ENCODE data around the gene TRPV2. TPM values are rescaled to one million over a fixed set of nuclear protein-coding genes. Genes with fewer than 3 reads are reported as not detected.

Gene TRPV2
- total RNA-seq, 1 experiment from 2014 or later: 1.0 TPM

DNA sequence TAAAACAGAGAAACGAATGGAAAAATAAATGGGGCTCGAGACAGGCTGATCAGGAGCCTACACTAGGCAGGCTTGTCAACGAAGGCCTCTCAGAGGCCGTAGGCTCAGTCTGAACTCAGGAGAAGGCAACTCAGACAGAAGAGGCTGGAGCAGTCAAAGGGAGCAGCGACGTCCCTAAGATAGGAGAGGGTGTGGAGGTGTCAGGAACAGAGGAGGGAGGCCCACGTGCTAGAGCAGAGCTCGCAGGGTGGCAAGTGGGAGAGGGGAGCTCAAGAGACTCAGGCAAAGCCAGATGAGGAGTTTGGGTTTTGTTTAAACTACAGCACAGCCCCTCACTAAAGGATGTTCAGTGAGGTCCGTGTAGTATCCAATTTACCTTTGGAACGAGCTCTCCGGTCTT lies 43.9 kb downstream of the TRPV2 start:
- H2BK20ac ChIP-seq (ENCODE audit: low read depth, low read length, poor library complexity, severe bottlenecking): no peak overlapping the region

More for the DNA sequence above, 43.9 kb downstream of the TRPV2 start:
- H3K9ac ChIP-seq (ENCODE audit: extremely low read depth, insufficient read length, low read length): no peak overlapping the region
- H2BK5ac ChIP-seq (ENCODE audit: insufficient read length, low read length): no peak overlapping the region
- no peak overlapping the region for H3T11ph ChIP-seq (ENCODE audit: low read length)
- no peak overlapping the region for H3K27ac ChIP-seq (ENCODE audit: insufficient read length, low read depth, low read length)
- H3K9me3 ChIP-seq (ENCODE audit: control insufficient read depth, low read depth, low read length): no peaks in the 10 kb centered on the region
- Mint-ChIP-seq H3K36me3 (ENCODE audit: insufficient read depth in 1 of 3, low read depth in 3 of 3) (peaks cover 0 to 19% (median 17%) of the 10 kb centered on the region in 3 experiments; a peak in 6 of 7 replicates), H3K27ac (peak overlapping the region; percentile 13 to 83 (median 54); a peak in 3 of 7 replicates), H3K4me3 (no peak overlapping the region), H3K9me3 (no peaks in the 10 kb centered on the region), H3K27me3 (ENCODE audit: low read depth) (no peaks in the 10 kb centered on the region; the same call in 1 of the 2 replicates), H3K4me1 (peaks cover 28 to 33% of the 10 kb centered on the region in 2 experiments)
- no peak overlapping the region for H2BK120ac ChIP-seq (ENCODE audit: low read depth, low read length, poor library complexity, severe bottlenecking)
- H3K27me3 ChIP-seq (ENCODE audit: insufficient read depth, low read length): no peaks in the 10 kb centered on the region
- no peaks in the 10 kb centered on the region for H4K20me1 ChIP-seq (ENCODE audit: control insufficient read depth, insufficient read depth, insufficient read length)
- H4K5ac ChIP-seq (ENCODE audit: insufficient read length, low read depth, low read length): no peak overlapping the region
- no peaks in the 10 kb centered on the region for H3K79me2 ChIP-seq (ENCODE audit: insufficient read depth, low read length)
- no peak overlapping the region for H3K4me2 ChIP-seq (ENCODE audit: insufficient read depth, insufficient read length, low read length)
- H4K8ac ChIP-seq (replicated peaks; ENCODE audit: insufficient read length, low read depth, low read length): no peak overlapping the region
- no peak overlapping the region for H2BK15ac ChIP-seq (ENCODE audit: low read depth, low read length)
- H3K23ac ChIP-seq (ENCODE audit: insufficient read length, low read depth, low read length): no peak overlapping the region
- no peak overlapping the region for H3K4ac ChIP-seq (ENCODE audit: low read depth, low read length)
- H3K18ac ChIP-seq (ENCODE audit: insufficient read length, low read depth, low read length): no peak overlapping the region
- no CpG with 5 or more reads among the region's 11 CpGs for WGBS (ENCODE audit: extremely low coverage, insufficient read length, low lambda C conversion rate)
- no peaks in the 10 kb centered on the region for H3K79me1 ChIP-seq (ENCODE audit: insufficient read depth, low read depth, low read length, poor library complexity, severe bottlenecking)
- H3K14ac ChIP-seq (ENCODE audit: insufficient read depth, low read length): no peak overlapping the region; the same call in 1 of the 2 replicates
- peaks cover 5% of the 10 kb centered on the region for H3K4me1 ChIP-seq (ENCODE audit: insufficient read depth, low read length)
- DNase-seq: no peak
- H3K23me2 ChIP-seq (ENCODE audit: insufficient read length, low read depth, low read length, poor library complexity, severe bottlenecking): no peaks in the 10 kb centered on the region
- TF ChIP-seq, protein P1, sequence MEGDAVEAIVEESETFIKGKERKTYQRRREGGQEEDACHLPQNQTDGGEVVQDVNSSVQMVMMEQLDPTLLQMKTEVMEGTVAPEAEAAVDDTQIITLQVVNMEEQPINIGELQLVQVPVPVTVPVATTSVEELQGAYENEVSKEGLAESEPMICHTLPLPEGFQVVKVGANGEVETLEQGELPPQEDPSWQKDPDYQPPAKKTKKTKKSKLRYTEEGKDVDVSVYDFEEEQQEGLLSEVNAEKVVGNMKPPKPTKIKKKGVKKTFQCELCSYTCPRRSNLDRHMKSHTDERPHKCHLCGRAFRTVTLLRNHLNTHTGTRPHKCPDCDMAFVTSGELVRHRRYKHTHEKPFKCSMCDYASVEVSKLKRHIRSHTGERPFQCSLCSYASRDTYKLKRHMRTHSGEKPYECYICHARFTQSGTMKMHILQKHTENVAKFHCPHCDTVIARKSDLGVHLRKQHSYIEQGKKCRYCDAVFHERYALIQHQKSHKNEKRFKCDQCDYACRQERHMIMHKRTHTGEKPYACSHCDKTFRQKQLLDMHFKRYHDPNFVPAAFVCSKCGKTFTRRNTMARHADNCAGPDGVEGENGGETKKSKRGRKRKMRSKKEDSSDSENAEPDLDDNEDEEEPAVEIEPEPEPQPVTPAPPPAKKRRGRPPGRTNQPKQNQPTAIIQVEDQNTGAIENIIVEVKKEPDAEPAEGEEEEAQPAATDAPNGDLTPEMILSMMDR (conservative IDR thresholded peaks at IDR 0.05): no peak
- no peak overlapping the region for H2AK5ac ChIP-seq (ENCODE audit: insufficient read length, low read length)
- H2BK12ac ChIP-seq (ENCODE audit: insufficient read length, low read depth, low read length): no peak overlapping the region
- H4K91ac ChIP-seq (ENCODE audit: insufficient read length, low read depth, low read length): peak overlapping the region; percentile 48
- H3K56ac ChIP-seq (ENCODE audit: insufficient read length, low read depth, low read length): no peak overlapping the region
- no peak overlapping the region for H2AFZ ChIP-seq (ENCODE audit: low read length)
